DND-41 (cell line): ENCODE measurements around the gene KXD1.

Experiments
- ATAC-seq: fragments of 200-7000 bp; cut with Tn5 transposase; 3 replicates; pipeline ENCODE4 v1.9.1; 2021; ENCODE audit warnings: low read depth; ENCODE audit not compliant: insufficient read depth
- DNase-seq: peaks from one replicate; pipeline ENCODE4 v3.0.0-alpha.2; 2020
- H2AFZ ChIP-seq: 2 replicates; pipeline ENCODE4 v1.6.0; 2012; ENCODE audit warnings: low read depth, low read length
- H3K27ac ChIP-seq: 2 replicates; pipeline ENCODE4 v1.5.1; 2012; ENCODE audit warnings: low read length, inconsistent platforms
- H3K27me3 ChIP-seq: fragments of 200-600 bp; sonication (generic); 2 replicates; pipeline ENCODE4 v1.6.0; 2012; ENCODE audit warnings: low read length, mild to moderate bottlenecking, inconsistent platforms; ENCODE audit not compliant: insufficient read depth, poor library complexity
- H3K36me3 ChIP-seq: 2 replicates; pipeline ENCODE4 v1.5.1; 2012; ENCODE audit warnings: low read length, inconsistent platforms; ENCODE audit not compliant: insufficient read depth
- H3K4me1 ChIP-seq: 2 replicates; pipeline ENCODE4 v1.5.1; 2012; ENCODE audit warnings: mild to moderate bottlenecking, low read length; ENCODE audit not compliant: insufficient read depth
- H3K4me2 ChIP-seq: 2 replicates; pipeline ENCODE4 v1.6.0; 2012; ENCODE audit warnings: mild to moderate bottlenecking, moderate library complexity, low read length, inconsistent platforms; ENCODE audit not compliant: insufficient read depth
- H3K4me3 ChIP-seq, 2 experiments: fragments of 200-600 bp in 1 of 2; shearing (Covaris generic) in 1 of 2; 2 replicates each; pipeline ENCODE4 v1.5.1; 2012 to 2016; ENCODE audit warnings: inconsistent platforms in 2 of 2, low read length in 2 of 2, mild to moderate bottlenecking in 2 of 2, low read depth in 1 of 2, moderate library complexity in 1 of 2
- H3K79me2 ChIP-seq: 2 replicates; pipeline ENCODE4 v1.6.0; 2012; ENCODE audit warnings: low read length, inconsistent platforms; ENCODE audit not compliant: insufficient read depth
- H3K9ac ChIP-seq: 2 replicates; pipeline ENCODE4 v1.6.0; 2012; ENCODE audit warnings: low read depth, mild to moderate bottlenecking, inconsistent platforms, low read length, moderate library complexity
- H3K9me3 ChIP-seq: 2 replicates; pipeline ENCODE4 v1.5.1; 2012; ENCODE audit warnings: low read length, moderate library complexity, mild to moderate bottlenecking, inconsistent platforms; ENCODE audit not compliant: insufficient read depth, severe bottlenecking
- H4K20me1 ChIP-seq: 2 replicates; pipeline ENCODE4 v1.6.0; 2012; ENCODE audit warnings: low read length; ENCODE audit not compliant: insufficient read depth
- EZH2 ChIP-seq: IDR thresholded peaks from 3 replicates; pipeline ENCODE4 v1.6.1; 2012; ENCODE audit warnings: borderline replicate concordance, low read depth, mild to moderate bottlenecking, moderate library complexity, low read length, inconsistent platforms; ENCODE audit not compliant: severe bottlenecking
- TF ChIP-seq, protein P1 (sequence below): IDR thresholded peaks from 2 replicates; pipeline ENCODE4 v1.5.1; 2012; ENCODE audit warnings: borderline replicate concordance, low read length, moderate library complexity, mild to moderate bottlenecking; ENCODE audit not compliant: poor library complexity, severe bottlenecking; ENCODE audit errors: extremely low read depth

The KXD1 gene

DNA sequence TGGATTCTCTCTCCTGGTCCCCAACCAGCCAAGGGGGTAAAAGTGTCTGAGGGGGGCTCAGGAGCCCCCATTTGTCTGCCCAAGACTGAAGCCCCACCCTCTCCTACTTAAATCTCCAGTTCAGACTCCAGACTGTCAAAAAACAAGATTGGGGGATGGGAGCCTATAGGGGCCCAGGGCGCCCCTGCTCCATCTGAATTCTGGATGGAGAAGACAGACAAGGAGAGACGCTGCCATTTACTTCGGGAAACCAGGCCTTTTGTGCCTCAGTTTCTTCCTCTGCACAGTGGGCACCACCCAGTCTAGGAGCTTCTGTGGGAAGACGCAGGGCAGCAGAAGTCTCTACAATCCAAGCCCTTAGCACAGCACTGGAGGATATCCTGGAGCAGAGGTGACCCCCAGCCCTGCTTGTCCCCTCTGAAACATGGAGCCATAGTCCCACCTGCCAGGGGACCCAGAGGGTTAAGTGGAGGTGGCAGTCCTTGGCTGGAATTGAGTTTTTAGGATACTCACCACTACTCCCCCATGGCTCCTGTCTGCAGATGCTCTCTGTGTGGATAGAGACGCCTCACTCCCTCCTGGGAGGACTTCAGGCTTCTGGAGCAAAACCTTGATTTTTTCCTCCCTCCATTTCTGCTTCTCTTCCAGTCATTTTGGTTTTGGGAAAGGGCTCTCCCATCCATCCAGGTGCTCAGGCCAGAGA lies 50.6 kb downstream of the KXD1 start:
- Histone ChIP-seq H3K9ac (no peak overlapping the region), H3K27me3 (peaks cover 35% of the 10 kb centered on the region), H2AFZ (no peak overlapping the region), H3K4me3 (no peak overlapping the region), H3K4me2 (no peak overlapping the region), H3K36me3 (no peaks in the 10 kb centered on the region), H3K27ac (no peak overlapping the region), H3K4me1 (peaks cover 12% of the 10 kb centered on the region), H3K9me3 (no peaks in the 10 kb centered on the region), H4K20me1 (peaks cover 2% of the 10 kb centered on the region; the same call in 1 of the 2 replicates), H3K79me2 (no peaks in the 10 kb centered on the region)
- no peak for DNase-seq
- no peak for ATAC-seq
- no peak for TF ChIP-seq EZH2
- TF ChIP-seq, protein P1, sequence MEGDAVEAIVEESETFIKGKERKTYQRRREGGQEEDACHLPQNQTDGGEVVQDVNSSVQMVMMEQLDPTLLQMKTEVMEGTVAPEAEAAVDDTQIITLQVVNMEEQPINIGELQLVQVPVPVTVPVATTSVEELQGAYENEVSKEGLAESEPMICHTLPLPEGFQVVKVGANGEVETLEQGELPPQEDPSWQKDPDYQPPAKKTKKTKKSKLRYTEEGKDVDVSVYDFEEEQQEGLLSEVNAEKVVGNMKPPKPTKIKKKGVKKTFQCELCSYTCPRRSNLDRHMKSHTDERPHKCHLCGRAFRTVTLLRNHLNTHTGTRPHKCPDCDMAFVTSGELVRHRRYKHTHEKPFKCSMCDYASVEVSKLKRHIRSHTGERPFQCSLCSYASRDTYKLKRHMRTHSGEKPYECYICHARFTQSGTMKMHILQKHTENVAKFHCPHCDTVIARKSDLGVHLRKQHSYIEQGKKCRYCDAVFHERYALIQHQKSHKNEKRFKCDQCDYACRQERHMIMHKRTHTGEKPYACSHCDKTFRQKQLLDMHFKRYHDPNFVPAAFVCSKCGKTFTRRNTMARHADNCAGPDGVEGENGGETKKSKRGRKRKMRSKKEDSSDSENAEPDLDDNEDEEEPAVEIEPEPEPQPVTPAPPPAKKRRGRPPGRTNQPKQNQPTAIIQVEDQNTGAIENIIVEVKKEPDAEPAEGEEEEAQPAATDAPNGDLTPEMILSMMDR: no peak

DNA sequence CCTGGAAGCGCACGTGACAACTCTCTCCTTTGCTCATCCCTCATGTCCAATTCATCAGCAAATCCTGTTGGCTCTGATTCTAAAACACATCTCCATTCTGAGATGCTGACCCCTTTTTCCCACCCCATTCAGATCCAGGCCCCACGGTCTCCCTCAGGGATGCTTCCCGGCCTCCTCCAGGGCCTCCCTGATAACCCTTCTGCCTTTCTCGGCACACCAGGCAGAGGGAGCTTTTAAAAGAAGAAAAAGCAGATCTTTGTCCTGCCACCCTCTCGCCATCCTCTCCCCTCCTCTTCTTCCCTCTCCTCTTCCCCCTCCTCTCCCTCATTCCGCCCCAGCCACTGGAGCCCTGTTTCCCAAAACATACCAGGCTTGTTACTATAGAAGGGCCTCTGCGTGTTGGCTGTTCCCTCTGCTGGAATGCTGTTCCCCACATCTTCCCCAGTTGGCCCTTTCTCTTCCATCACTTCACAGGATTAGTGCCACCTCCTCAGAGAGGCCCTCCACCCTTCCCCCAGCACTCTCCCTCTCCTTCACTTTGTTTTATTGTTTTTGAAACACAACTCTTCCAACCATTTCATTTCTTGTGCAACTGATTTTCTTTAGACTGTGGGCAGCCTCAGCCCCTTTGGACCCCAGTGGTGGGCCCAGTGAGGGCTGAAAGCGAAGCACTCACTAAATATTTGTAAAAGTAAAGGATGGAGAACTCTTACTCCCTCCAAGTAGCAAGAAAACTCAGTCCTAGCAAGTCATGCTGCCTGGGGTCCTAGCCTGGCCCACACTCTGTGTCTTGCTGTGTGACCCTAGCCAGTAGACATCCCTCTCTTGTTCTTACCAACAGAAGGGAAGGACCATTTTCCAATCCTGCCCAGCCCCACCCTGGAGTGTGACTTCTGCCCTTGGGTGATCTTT lies 51.4 kb downstream of the KXD1 start:
- TF ChIP-seq, protein P1: no peak
- TF ChIP-seq EZH2: no peak
- H4K20me1 ChIP-seq: peaks cover 2% of the 10 kb centered on the region; the same call in 1 of the 2 replicates
- H3K79me2 ChIP-seq: no peaks in the 10 kb centered on the region
- peaks cover 12% of the 10 kb centered on the region for H3K4me1 ChIP-seq
- H3K4me2 ChIP-seq: no peak overlapping the region
- H2AFZ ChIP-seq: no peak overlapping the region
- ATAC-seq (no peak), DNase-seq (no peak)
- no peak overlapping the region for H3K4me3 ChIP-seq
- H3K27ac ChIP-seq: no peak overlapping the region
- H3K9ac ChIP-seq: no peak overlapping the region
- H3K36me3 ChIP-seq: no peaks in the 10 kb centered on the region
- H3K27me3 ChIP-seq: peaks cover 35% of the 10 kb centered on the region
- no peaks in the 10 kb centered on the region for H3K9me3 ChIP-seq

DNA sequence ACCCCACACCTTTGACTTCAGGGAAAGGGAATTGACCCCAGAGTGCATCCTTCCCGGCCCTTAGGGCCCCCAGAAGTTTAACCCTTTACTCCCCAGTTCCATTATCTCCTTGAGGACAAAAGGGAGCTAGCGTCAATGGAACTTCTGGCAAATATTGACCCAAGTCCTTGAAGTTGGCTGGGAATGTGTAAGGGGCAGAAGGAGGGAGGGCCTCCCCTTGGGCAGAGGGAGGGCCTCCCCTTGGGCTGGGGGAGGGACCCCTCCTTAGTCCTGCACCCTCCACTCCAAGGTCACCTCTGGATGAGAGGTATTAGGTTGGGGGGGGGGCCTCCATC lies 52.0 kb downstream of the KXD1 start:
- no peak overlapping the region for H3K4me2 ChIP-seq
- peaks cover 12% of the 10 kb centered on the region for H3K4me1 ChIP-seq
- no peak overlapping the region for H3K27ac ChIP-seq
- H3K79me2 ChIP-seq: no peaks in the 10 kb centered on the region
- H3K4me3 ChIP-seq: no peak overlapping the region
- ATAC-seq (no peak), DNase-seq (no peak)
- peaks cover 35% of the 10 kb centered on the region for H3K27me3 ChIP-seq
- H3K36me3 ChIP-seq: no peaks in the 10 kb centered on the region
- H4K20me1 ChIP-seq: peaks cover 2% of the 10 kb centered on the region; the same call in 1 of the 2 replicates
- no peak overlapping the region for H3K9ac ChIP-seq
- TF ChIP-seq, protein P1: no peak
- TF ChIP-seq EZH2: no peak
- no peaks in the 10 kb centered on the region for H3K9me3 ChIP-seq
- no peak overlapping the region for H2AFZ ChIP-seq
